ENCODE data around the gene TMCO6.

The TMCO6 gene

GRCh38 chr5:140631036-140631417 lies 8.2 kb upstream of the TMCO6 start:
- H3K4me3 ChIP-seq (ENCODE audit: low read length), result no peak overlapping the region
- TF ChIP-seq CTCF (conservative IDR thresholded peaks at IDR 0.05; ENCODE audit: low read depth, low read length), result no peak
- no peak for DNase-seq (ENCODE audit: low read depth)

- peak overlapping the region; percentile 52 for H3K4me3 ChIP-seq (ENCODE audit: low read length)
- no peak for DNase-seq (ENCODE audit: low read depth)
- no peak for TF ChIP-seq CTCF (conservative IDR thresholded peaks at IDR 0.05; ENCODE audit: low read depth, low read length)
Measured at GRCh38 chr5:140631831-140632365, 7.4 kb upstream of the TMCO6 start.

- DNase-seq (ENCODE audit: low read depth), result no peak
- H3K4me3 ChIP-seq (ENCODE audit: low read length), result peak overlapping the region; percentile 52
Measured at GRCh38 chr5:140632366-140633020, 6.8 kb upstream of the TMCO6 start.

GRCh38 chr5:140633021-140633471 lies 6.2 kb upstream of the TMCO6 start, which contains the start of gene CD14:
CD14 (minus strand) TSS chr5:140633175; CDS start chr5:140633071, 104 bp downstream.
- DNase-seq (ENCODE audit: low read depth), result no peak
- peak within 1 kb of the TSS; percentile 52 for H3K4me3 ChIP-seq (ENCODE audit: low read length)

More at GRCh38 chr5:140632366-140633020, 6.8 kb upstream of the TMCO6 start:
- no peak for TF ChIP-seq CTCF (conservative IDR thresholded peaks at IDR 0.05; ENCODE audit: low read depth, low read length)

GRCh38 chr5:140633501-140633900 lies 5.8 kb upstream of the TMCO6 start:
- H3K4me3 ChIP-seq (ENCODE audit: low read length), result no peak overlapping the region
- TF ChIP-seq CTCF (conservative IDR thresholded peaks at IDR 0.05; ENCODE audit: low read depth, low read length), result no peak
- DNase-seq (ENCODE audit: low read depth), result no peak

More at GRCh38 chr5:140633021-140633471, 6.2 kb upstream of the TMCO6 start, which contains the start of gene CD14:
- TF ChIP-seq CTCF (conservative IDR thresholded peaks at IDR 0.05; ENCODE audit: low read depth, low read length), result no peak

- DNase-seq (ENCODE audit: low read depth), result no peak
- no peak for TF ChIP-seq CTCF (conservative IDR thresholded peaks at IDR 0.05; ENCODE audit: low read depth, low read length)
- H3K4me3 ChIP-seq (ENCODE audit: low read length), result no peak overlapping the region
Measured at GRCh38 chr5:140634103-140634502, 5.1 kb upstream of the TMCO6 start.

Measured in retinal pigment epithelial cell (primary cell).